ENCODE data around the gene SPTAN1. TPM values are rescaled to one million over a fixed set of nuclear protein-coding genes. Genes with fewer than 3 reads are reported as not detected.
"Not testable (repeated sequence)": the region's sequence is repeated elsewhere in the genome, so short reads cannot be mapped to it uniquely, and the experiment has no call there.

Gene SPTAN1
- 100 to 1,000 TPM in 2 of 6 experiments, 10 to 100 TPM in 4; 74.6 to 141 (median 98.6) TPM for total RNA-seq
- long read RNA-seq, partial matches to known transcripts = 4 of 5 reads
- long read RNA-seq, other reads (novel, unspliced or antisense) = 0 of 5 reads

DNA sequence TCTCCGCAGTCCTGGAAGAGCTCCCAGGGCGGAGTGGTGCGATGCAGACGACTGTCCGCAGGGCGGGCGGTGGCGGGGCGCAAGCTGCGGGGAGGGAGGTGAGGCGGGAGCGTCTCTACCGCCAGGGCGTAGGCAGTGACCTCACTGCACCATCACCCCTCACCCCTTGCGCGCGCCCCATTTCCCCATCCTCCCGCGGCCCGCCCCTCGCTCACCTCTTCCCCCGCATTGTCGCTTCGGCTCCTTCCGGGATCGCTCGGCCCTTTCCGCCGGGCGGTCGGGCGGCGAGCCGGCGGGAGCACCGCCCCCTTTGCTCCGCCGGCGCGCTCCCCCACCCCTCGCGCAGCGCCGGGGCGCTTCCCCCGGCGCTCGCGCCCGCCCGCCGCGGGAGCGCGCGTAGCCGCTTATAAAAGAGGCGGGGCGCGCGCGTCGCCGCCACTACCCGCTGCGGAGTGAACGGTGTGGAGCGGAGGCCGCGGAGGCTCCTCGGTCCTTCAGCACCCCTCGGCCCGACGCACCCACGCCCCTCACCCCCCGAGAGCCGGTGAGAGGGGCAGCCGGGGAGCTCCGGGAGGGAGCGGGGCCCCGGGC, at the start of gene SPTAN1:
TSS of gene SPTAN1 (plus strand) at position 435 of the 591 bp plus-strand sequence. CDS start 14,154 bp downstream, outside the sequence.
- Histone ChIP-seq H3K4me1 (peaks cover 0 to 42% (median 15%) of the 10 kb centered on the region in 4 donors), H3K4me3 (peak within 1 kb of the TSS; percentile 88 to 98 (median 93)), H3K27me3 (no peaks in the 10 kb centered on the region), H3K27ac (peak within 1 kb of the TSS; percentile 97 to 98 (median 97)), H3K36me3 (no peaks in the 10 kb centered on the region), H3K9me3 (no peaks in the 10 kb centered on the region)
- peak; percentile 88 to 93 (median 90) for ATAC-seq
- intact Hi-C loops (cut with DNase I) = no loop called here
- TF ChIP-seq CTCF (IDR thresholded peaks at IDR 0.05) (peak in 2 of 4 donors; percentile 6 to 9), POLR2A (IDR thresholded peaks at IDR 0.05) (peak; percentile 98)
- 0% methylated on average over 22 of the region's 81 CpGs for WGBS (ENCODE audit: insufficient coverage, low coverage, low lambda C conversion rate, missing lambda C conversion rate)
- peak; percentile 92 to 94 (median 93) for DNase-seq

- H3K4me1 ChIP-seq = peaks cover 0 to 30% (median 8%) of the 10 kb centered on the region in 4 donors
- intact Hi-C loops (cut with DNase I); H3K9me3 ChIP-seq; H3K27me3 ChIP-seq; H3K27ac ChIP-seq; ATAC-seq; DNase-seq: not testable (repeated sequence)
- WGBS (ENCODE audit: insufficient coverage, low coverage, low lambda C conversion rate, missing lambda C conversion rate) = 66% methylated on average over 11 of the region's 14 CpGs
- peak overlapping the region in 1 of 3 donors; percentile 93 for H3K4me3 ChIP-seq
- peaks cover 0 to 11% (median 1%) of the 10 kb centered on the region in 4 donors for H3K36me3 ChIP-seq
These were observed 49.0 kb upstream of the SPTAN1 start for GRCh38 chr9:128503415-128503825.

GRCh38 chr9:128503870-128504269, 48.5 kb upstream of the SPTAN1 start:
- peak in 2 of 3 donors; percentile 35 to 64 for DNase-seq
- TF ChIP-seq POLR2A (IDR thresholded peaks at IDR 0.05) (no peak), CTCF (IDR thresholded peaks at IDR 0.05) (no peak)
- Histone ChIP-seq H3K4me1 (peaks cover 0 to 30% (median 8%) of the 10 kb centered on the region in 4 donors), H3K4me3 (peak overlapping the region; percentile 83 to 93 (median 86)), H3K9me3 (no peaks in the 10 kb centered on the region), H3K27me3 (no peaks in the 10 kb centered on the region), H3K27ac (peak overlapping the region; percentile 59 to 75 (median 70)), H3K36me3 (peaks cover 0 to 13% (median 0%) of the 10 kb centered on the region in 4 donors)
- intact Hi-C loops (cut with DNase I) = no loop called here
- ATAC-seq = peak; percentile 55 to 65 (median 58)
- 21% methylated on average over 10 of the region's 11 CpGs for WGBS (ENCODE audit: insufficient coverage, low coverage, low lambda C conversion rate, missing lambda C conversion rate)

GRCh38 chr9:128504485-128505413, 47.6 kb upstream of the SPTAN1 start, which contains the start of gene GLE1:
Gene GLE1 (plus strand): TSS chr9:128504719. CDS start chr9:128504806, 87 bp downstream.
- TF ChIP-seq CTCF (IDR thresholded peaks at IDR 0.05) (no peak), POLR2A (IDR thresholded peaks at IDR 0.05) (peak; percentile 56)
- peaks cover 0 to 14% (median 0%) of the 10 kb centered on the region in 4 donors for H3K36me3 ChIP-seq
- ATAC-seq (peak; percentile 98 to 99 (median 99)), DNase-seq (peak; percentile 97)
- 0% methylated on average over 25 of the region's 64 CpGs for WGBS (ENCODE audit: insufficient coverage, low coverage, low lambda C conversion rate, missing lambda C conversion rate)
- peak within 1 kb of the TSS; percentile 59 to 75 (median 70) for H3K27ac ChIP-seq
- H3K4me3 ChIP-seq = peak within 1 kb of the TSS; percentile 83 to 93 (median 86)
- no peaks in the 10 kb centered on the region for H3K9me3 ChIP-seq
- peaks cover 0 to 30% (median 8%) of the 10 kb centered on the region in 4 donors for H3K4me1 ChIP-seq
- no peaks in the 10 kb centered on the region for H3K27me3 ChIP-seq
- intact Hi-C loops (cut with DNase I) = no loop called here

All from right lobe of liver (tissue), 6 donors.